Measurements from ENCODE around the gene SUPT4H1. TPM values are rescaled to one million over a fixed set of nuclear protein-coding genes. Genes with fewer than 3 reads are reported as not detected.
"Not testable (repeated sequence)": the region's sequence is repeated elsewhere in the genome, so short reads cannot be mapped to it uniquely, and the experiment has no call there.

SUPT4H1 gene
- total and polyA plus RNA-seq, 9 donors: 64.8 to 107 (median 87.7) TPM

GRCh38 chr17:58341861-58342475 is 10.0 kb downstream of the SUPT4H1 start:
- H3K36me3 ChIP-seq (ENCODE audit: control insufficient read depth, insufficient read depth, low read length): peaks cover 34% of the 10 kb centered on the region
- peaks cover 4% of the 10 kb centered on the region for H3K27me3 ChIP-seq (ENCODE audit: control insufficient read depth, insufficient read depth, low read length)
- no peak for DNase-seq
- H3K9me3 ChIP-seq (replicated peaks; ENCODE audit: control insufficient read depth, low read depth, low read length): no peaks in the 10 kb centered on the region
- no peak overlapping the region for H3K4me3 ChIP-seq (ENCODE audit: low read length)
- H3K27ac ChIP-seq (ENCODE audit: low read length): no peak overlapping the region
- 69% methylated on average over 3 of the region's 4 CpGs for WGBS (ENCODE audit: insufficient coverage)
- peaks cover 33% of the 10 kb centered on the region for H3K4me1 ChIP-seq (ENCODE audit: control insufficient read depth, insufficient read depth, low read length)

- not testable (repeated sequence) for H3K27me3 ChIP-seq (ENCODE audit: control insufficient read depth, insufficient read depth, low read length); DNase-seq; H3K4me3 ChIP-seq (ENCODE audit: low read length); H3K27ac ChIP-seq (ENCODE audit: low read length); H3K9me3 ChIP-seq (replicated peaks; ENCODE audit: control insufficient read depth, low read depth, low read length)
- Histone ChIP-seq H3K36me3 (ENCODE audit: control insufficient read depth, insufficient read depth, low read length) (peaks cover 28% of the 10 kb centered on the region), H3K4me1 (ENCODE audit: control insufficient read depth, insufficient read depth, low read length) (peaks cover 39% of the 10 kb centered on the region)
- 86% methylated on average over 4 of the region's 11 CpGs for WGBS (ENCODE audit: insufficient coverage)
These were observed 10.7 kb downstream of the SUPT4H1 start for GRCh38 chr17:58341136-58341860.

GRCh38 chr17:58340405-58340876 is 11.6 kb downstream of the SUPT4H1 start:
- H3K36me3 ChIP-seq (ENCODE audit: control insufficient read depth, insufficient read depth, low read length): peaks cover 19% of the 10 kb centered on the region
- H3K9me3 ChIP-seq (replicated peaks; ENCODE audit: control insufficient read depth, low read depth, low read length): no peaks in the 10 kb centered on the region
- no peak overlapping the region for H3K4me3 ChIP-seq (ENCODE audit: low read length)
- H3K4me1 ChIP-seq (ENCODE audit: control insufficient read depth, insufficient read depth, low read length): peaks cover 48% of the 10 kb centered on the region
- no peak for DNase-seq
- H3K27ac ChIP-seq (ENCODE audit: low read length): no peak overlapping the region
- no CpG with 5 or more reads among the region's 5 CpGs for WGBS (ENCODE audit: insufficient coverage)
- H3K27me3 ChIP-seq (ENCODE audit: control insufficient read depth, insufficient read depth, low read length): peaks cover 4% of the 10 kb centered on the region

GRCh38 chr17:58339755-58340404 is 12.1 kb downstream of the SUPT4H1 start:
- H3K9me3 ChIP-seq (replicated peaks; ENCODE audit: control insufficient read depth, low read depth, low read length): no peaks in the 10 kb centered on the region
- DNase-seq: no peak
- H3K36me3 ChIP-seq (ENCODE audit: control insufficient read depth, insufficient read depth, low read length): peaks cover 14% of the 10 kb centered on the region
- peaks cover 4% of the 10 kb centered on the region for H3K27me3 ChIP-seq (ENCODE audit: control insufficient read depth, insufficient read depth, low read length)
- H3K4me1 ChIP-seq (ENCODE audit: control insufficient read depth, insufficient read depth, low read length): peaks cover 51% of the 10 kb centered on the region
- H3K4me3 ChIP-seq (ENCODE audit: low read length): peak overlapping the region; percentile 28
- WGBS (ENCODE audit: insufficient coverage): 83% methylated on average over 4 of the region's 6 CpGs
- peak overlapping the region; percentile 71 for H3K27ac ChIP-seq (ENCODE audit: low read length)

DNA sequence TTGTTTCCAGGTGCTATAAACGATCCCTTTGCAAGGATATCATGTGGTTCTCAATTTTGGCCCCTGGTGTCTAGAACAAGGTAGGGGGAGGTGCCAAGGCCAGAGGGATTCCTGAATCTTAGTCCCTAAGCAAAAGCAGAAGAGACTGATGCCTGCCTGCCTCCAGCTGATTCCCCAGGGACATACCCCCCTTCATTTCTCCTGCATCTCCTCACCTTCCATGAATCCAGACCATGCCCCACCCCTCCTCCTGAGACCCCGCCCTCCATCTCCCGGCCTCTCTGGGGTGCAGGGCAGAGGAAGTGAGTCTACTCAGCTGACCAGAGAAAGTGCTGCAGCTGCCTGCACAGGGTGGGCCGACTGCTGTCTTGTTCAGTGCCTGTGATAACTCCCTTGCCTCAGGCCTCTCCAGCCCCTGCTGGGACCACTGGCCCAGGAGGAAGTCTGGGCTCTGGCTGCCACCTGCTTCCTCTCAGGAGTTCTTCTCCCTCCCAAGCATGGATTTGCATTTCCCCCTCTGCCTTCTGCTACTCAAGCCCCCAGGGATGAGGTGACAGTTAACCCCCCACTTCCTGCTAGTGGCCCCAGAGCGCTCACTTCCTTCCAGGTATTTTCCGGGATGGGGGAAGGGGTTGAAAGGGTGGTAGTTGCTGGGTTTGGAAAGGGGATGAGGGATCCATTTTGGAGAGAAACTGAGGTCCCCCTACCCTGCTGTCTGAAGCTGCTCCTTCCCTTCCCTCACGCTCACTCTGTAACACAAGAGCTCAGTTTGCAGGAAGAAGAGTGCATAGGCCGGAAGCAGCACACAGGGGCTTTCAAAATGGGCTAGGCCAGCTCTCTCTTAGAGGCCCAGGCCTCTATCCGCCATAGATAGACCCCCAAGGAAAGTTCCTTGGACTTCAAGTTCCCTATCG is 12.9 kb downstream of the SUPT4H1 start:
- peak overlapping the region; percentile 28 for H3K4me3 ChIP-seq (ENCODE audit: low read length)
- peak; percentile 70 for DNase-seq

GRCh38 chr17:58338454-58338840 is 13.6 kb downstream of the SUPT4H1 start:
- 67% methylated on average over 3 of the region's 3 CpGs for WGBS (ENCODE audit: insufficient coverage)
- Histone ChIP-seq H3K27ac (ENCODE audit: low read length) (peak overlapping the region; percentile 52), H3K4me3 (ENCODE audit: low read length) (no peak overlapping the region), H3K9me3 (replicated peaks; ENCODE audit: control insufficient read depth, low read depth, low read length) (no peaks in the 10 kb centered on the region), H3K36me3 (ENCODE audit: control insufficient read depth, insufficient read depth, low read length) (peaks cover under 1% of the 10 kb centered on the region), H3K27me3 (ENCODE audit: control insufficient read depth, insufficient read depth, low read length) (peaks cover 4% of the 10 kb centered on the region), H3K4me1 (ENCODE audit: control insufficient read depth, insufficient read depth, low read length) (peaks cover 48% of the 10 kb centered on the region)
- DNase-seq: no peak

More for the DNA sequence above, 12.9 kb downstream of the SUPT4H1 start:
- H3K36me3 ChIP-seq (ENCODE audit: control insufficient read depth, insufficient read depth, low read length): peaks cover 6% of the 10 kb centered on the region
- H3K27me3 ChIP-seq (ENCODE audit: control insufficient read depth, insufficient read depth, low read length): peaks cover 4% of the 10 kb centered on the region
- no peaks in the 10 kb centered on the region for H3K9me3 ChIP-seq (replicated peaks; ENCODE audit: control insufficient read depth, low read depth, low read length)
- WGBS (ENCODE audit: insufficient coverage): 43% methylated on average over 4 of the region's 10 CpGs
- H3K4me1 ChIP-seq (ENCODE audit: control insufficient read depth, insufficient read depth, low read length): peaks cover 49% of the 10 kb centered on the region
- peak overlapping the region; percentile 71 for H3K27ac ChIP-seq (ENCODE audit: low read length)

GRCh38 chr17:58337600-58338453 is 14.2 kb downstream of the SUPT4H1 start:
- H3K36me3 ChIP-seq (ENCODE audit: control insufficient read depth, insufficient read depth, low read length): no peaks in the 10 kb centered on the region
- no peaks in the 10 kb centered on the region for H3K9me3 ChIP-seq (replicated peaks; ENCODE audit: control insufficient read depth, low read depth, low read length)
- H3K27ac ChIP-seq (ENCODE audit: low read length): peak overlapping the region; percentile 81
- peaks cover 48% of the 10 kb centered on the region for H3K4me1 ChIP-seq (ENCODE audit: control insufficient read depth, insufficient read depth, low read length)
- DNase-seq: peak; percentile 78
- H3K27me3 ChIP-seq (ENCODE audit: control insufficient read depth, insufficient read depth, low read length): peaks cover 4% of the 10 kb centered on the region
- no peak overlapping the region for H3K4me3 ChIP-seq (ENCODE audit: low read length)
- 20% methylated on average over 20 of the region's 23 CpGs for WGBS (ENCODE audit: insufficient coverage)

- Histone ChIP-seq H3K9me3 (replicated peaks; ENCODE audit: control insufficient read depth, low read depth, low read length) (no peaks in the 10 kb centered on the region), H3K27me3 (ENCODE audit: control insufficient read depth, insufficient read depth, low read length) (peaks cover 4% of the 10 kb centered on the region), H3K27ac (ENCODE audit: low read length) (peak overlapping the region; percentile 81), H3K4me1 (ENCODE audit: control insufficient read depth, insufficient read depth, low read length) (peaks cover 48% of the 10 kb centered on the region), H3K36me3 (ENCODE audit: control insufficient read depth, insufficient read depth, low read length) (no peaks in the 10 kb centered on the region), H3K4me3 (ENCODE audit: low read length) (peak overlapping the region; percentile 10)
- 27% methylated on average over 4 of the region's 7 CpGs for WGBS (ENCODE audit: insufficient coverage)
- DNase-seq: no peak
These were observed 14.8 kb downstream of the SUPT4H1 start for GRCh38 chr17:58337210-58337599.

Measured in muscle of leg (tissue), 11 donors.